Fibroblast of skin of back (primary cell): Measurements from ENCODE around the gene CDH5.

Source experiments
- DNase-seq: peaks from one replicate; pipeline ENCODE4 v3.0.0-alpha.2; 2013

Gene CDH5

DNA sequence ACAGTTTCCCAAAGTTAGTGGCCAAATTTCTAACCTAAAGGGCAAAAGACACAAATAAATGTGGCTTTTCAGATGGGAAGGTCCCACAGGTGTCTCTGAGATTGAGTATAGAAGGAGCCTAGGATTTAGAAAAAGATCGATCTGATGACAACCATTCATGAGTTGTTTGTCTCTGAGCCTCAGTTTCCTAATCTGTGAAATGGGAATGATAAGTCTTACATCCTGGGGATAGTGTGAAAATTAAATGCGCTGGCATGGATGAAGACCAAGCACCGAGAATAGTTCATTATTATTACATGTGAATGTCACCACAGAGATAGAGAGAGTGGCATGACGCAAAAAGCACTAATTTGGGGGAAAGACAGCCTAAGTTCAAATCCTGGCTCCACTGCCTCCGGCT, 7.2 kb downstream of the CDH5 start:
- no peak for DNase-seq

DNA sequence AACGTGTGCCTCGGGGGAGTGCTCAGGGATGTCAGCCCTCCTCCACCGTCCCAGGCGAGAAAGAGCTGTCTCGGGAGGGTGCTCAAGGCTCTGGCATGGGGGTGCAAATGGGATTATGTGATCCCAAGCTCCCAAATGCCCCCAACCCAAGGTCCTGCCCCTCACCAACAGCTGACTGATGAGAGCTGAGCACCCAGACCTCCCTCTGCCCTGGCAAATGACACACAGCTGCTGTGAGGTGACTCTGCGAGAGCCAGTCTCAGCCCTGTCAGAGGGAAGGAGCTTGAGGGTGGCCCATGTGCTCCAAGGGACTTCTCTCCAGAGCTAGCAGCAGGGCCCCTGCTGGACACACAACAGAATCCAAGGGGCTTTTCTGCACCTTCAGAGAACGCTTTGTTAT, 7.7 kb downstream of the CDH5 start:
- no peak for DNase-seq

GRCh38 chr16:66375451-66375850, 9.0 kb downstream of the CDH5 start:
- no peak for DNase-seq

GRCh38 chr16:66376114-66376513, 9.6 kb downstream of the CDH5 start:
- no peak for DNase-seq

DNA sequence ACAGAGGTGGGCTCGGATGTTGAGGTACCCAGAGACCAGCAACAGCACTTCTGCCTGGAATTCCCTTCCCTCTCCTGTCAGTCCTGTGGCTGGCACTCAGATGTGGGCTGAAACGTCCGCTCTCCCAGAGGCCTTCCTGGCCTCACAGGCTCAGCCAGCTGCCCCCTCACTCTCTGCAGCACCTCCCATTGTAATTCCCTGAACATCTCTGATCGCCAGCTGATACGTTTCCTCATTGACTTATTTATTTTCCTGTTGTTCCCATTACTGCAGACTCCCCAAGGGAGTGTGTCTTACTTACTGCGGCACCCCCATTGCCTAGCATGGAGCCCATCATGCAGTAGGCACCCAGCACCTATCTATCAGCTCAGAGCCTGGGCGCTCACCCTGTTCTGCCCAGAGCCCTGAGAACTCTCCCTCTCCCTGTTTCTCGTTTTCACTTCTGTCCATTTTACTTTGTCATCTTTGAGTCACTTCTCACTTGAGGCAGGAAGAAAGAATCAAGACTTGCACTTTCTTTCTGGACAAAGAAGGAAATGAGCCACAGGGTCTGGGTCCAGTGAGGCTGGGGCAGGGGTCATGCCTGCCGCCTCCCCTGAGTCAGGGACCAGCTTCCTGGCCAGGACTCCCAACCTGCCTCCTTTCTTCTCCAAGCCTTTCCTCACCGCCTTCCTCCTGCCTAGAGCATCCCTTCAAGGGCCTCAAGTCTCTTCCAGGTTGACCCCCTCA, 10.2 kb downstream of the CDH5 start:
- no peak for DNase-seq

DNA sequence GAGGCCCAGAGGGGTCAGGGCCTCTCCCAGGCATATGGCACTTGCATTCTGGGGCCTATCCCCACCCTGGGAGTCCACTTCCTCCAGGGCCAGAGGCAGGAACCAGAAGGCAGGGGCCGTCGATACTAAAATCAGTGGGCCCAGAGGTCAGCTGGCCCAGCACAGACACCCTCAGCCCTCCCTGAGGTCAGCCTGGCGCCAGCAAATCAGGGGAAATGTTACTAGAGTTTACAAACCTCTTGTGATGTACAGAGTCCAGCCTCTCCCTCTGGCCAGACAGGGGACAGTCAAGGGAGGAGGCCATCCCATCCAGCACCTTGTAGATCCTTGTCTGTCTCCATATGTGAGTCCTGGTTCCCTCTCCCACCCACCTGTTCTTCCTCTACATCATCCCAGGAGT, 10.8 kb downstream of the CDH5 start:
- no peak for DNase-seq

GRCh38 chr16:66378741-66379570, 12.5 kb downstream of the CDH5 start:
- no peak for DNase-seq

GRCh38 chr16:66379571-66379941, 13.1 kb downstream of the CDH5 start:
- DNase-seq: no peak

DNA sequence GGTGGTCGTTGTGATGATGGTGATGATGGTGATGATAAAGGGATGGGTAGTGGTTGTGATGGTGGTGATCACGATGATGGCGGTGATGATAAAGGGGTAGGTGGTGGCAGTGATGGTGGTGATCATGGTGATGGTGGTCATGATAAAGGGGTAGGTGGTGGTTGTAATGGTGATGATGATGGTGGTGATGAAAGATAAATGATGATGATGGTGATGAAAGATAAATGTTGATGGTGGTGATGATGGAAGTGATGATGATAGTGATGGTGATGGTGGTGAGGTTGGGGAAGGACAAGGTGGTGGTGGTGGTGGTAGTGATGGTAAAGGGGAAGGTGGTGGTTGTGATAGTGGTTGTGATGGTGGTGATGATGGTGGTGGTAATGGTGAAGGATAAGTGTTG, 13.9 kb downstream of the CDH5 start:
- no peak for DNase-seq

GRCh38 chr16:66381585-66382170, 15.2 kb downstream of the CDH5 start:
- no peak for DNase-seq

GRCh38 chr16:66382171-66382965, 15.9 kb downstream of the CDH5 start:
- DNase-seq: peak; percentile 68

DNA sequence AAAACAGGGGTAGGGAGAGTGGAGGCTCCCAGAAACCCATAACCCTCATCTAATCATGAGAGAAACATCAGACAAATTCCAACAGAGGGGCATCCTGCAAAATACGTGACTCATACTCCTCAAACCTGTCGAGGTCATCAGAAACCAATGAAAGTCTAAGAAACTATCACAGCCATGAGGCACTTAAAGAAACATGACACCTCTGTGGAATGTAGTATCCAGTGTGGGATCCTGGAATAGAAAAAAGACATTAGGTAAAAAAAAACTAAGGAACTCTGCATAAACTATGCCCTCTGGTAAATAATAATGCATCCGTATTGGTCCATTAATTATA, 16.4 kb downstream of the CDH5 start:
- peak; percentile 77 for DNase-seq

- DNase-seq: no peak
Observed at GRCh38 chr16:66383551-66383950, 17.1 kb downstream of the CDH5 start.

GRCh38 chr16:66385415-66385814, 18.9 kb downstream of the CDH5 start:
- no peak for DNase-seq

GRCh38 chr16:66386629-66387622, 20.4 kb downstream of the CDH5 start:
- DNase-seq: no peak

- no peak for DNase-seq
Observed at GRCh38 chr16:66387817-66388332, 21.4 kb downstream of the CDH5 start.

DNA sequence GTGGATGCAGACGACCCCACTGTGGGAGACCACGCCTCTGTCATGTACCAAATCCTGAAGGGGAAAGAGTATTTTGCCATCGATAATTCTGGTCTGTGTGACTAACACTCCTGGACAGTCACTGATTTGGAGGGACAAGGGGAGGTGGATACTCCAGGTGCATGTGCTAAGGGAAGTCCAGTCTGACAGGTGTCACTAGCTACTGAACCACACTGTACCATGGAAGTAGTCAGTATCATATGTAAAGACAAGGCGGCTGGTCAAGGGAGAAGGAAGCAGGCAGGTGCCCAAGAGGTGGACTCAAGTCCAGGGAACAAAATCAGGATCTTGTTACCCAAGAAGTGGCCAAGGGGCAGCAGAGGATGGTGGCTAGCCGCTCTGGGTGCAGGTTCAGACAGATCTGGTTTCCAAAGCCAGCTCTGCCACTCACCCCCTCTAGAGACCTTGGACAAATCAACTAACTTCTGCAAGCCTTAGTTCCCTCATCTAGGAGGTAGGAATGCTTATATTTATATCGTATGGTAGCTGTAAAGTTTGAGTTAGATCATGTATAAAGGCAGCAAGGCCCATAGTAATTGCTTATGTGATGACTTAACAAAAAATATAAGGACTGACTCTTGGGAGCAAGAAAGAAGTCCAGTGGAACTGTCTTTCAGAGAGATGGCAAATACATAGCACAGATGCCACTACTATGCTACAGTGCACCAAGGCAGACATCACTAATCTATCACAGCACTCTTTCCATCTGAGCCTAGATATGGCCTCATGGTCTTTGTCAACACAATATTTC, 22.1 kb downstream of the CDH5 start:
- no peak for DNase-seq

- DNase-seq: no peak
Observed at GRCh38 chr16:66389256-66390176, 23.0 kb downstream of the CDH5 start.

GRCh38 chr16:66390346-66391108, 24.0 kb downstream of the CDH5 start:
- DNase-seq: no peak
